DMS114 treated with DMSO at 0.1 percent for 48 hours (cell line): ENCODE data around the gene DENND1A.
"Not testable (repeated sequence)": the region's sequence is repeated elsewhere in the genome, so short reads cannot be mapped to it uniquely, and the experiment has no call there.

Source experiments
- DNase-seq: peaks from one replicate; lab custom pipeline; 2025; ENCODE audit not compliant: unreplicated experiment; lab: John Stamatoyannopoulos, UW

DENND1A gene

GRCh38 chr9:123947326-123947725, 17.4 kb upstream of the DENND1A start:
- no peak for DNase-seq

GRCh38 chr9:123946101-123946821, 16.3 kb upstream of the DENND1A start:
- no peak for DNase-seq

- DNase-seq: no peak
Measured at GRCh38 chr9:123945532-123945931, 15.6 kb upstream of the DENND1A start.

- DNase-seq: not testable (repeated sequence)
Measured at GRCh38 chr9:123944464-123944863, 14.5 kb upstream of the DENND1A start.

- no peak for DNase-seq
Measured at GRCh38 chr9:123943671-123944070, 13.7 kb upstream of the DENND1A start.

GRCh38 chr9:123942542-123942941, 12.6 kb upstream of the DENND1A start:
- DNase-seq: no peak

- DNase-seq: no peak
Measured at GRCh38 chr9:123941524-123942070, 11.7 kb upstream of the DENND1A start.

GRCh38 chr9:123940721-123941523, 11.0 kb upstream of the DENND1A start:
- DNase-seq: no peak

GRCh38 chr9:123938401-123938800, 8.5 kb upstream of the DENND1A start:
- no peak for DNase-seq

- DNase-seq: not testable (repeated sequence)
Measured at GRCh38 chr9:123936575-123936974, 6.6 kb upstream of the DENND1A start.

- DNase-seq: no peak
Measured at GRCh38 chr9:123933440-123934212, 3.7 kb upstream of the DENND1A start.

- no peak for DNase-seq
Measured at GRCh38 chr9:123929177-123929869, 603 bp downstream of the DENND1A start.

GRCh38 chr9:123928533-123929176, 1.3 kb downstream of the DENND1A start:
- no peak for DNase-seq

GRCh38 chr9:123927625-123928532, 2.0 kb downstream of the DENND1A start:
- no peak for DNase-seq

- DNase-seq: no peak
Measured at GRCh38 chr9:123926941-123927340, 3.0 kb downstream of the DENND1A start.

GRCh38 chr9:123925819-123926218, 4.1 kb downstream of the DENND1A start:
- no peak for DNase-seq

GRCh38 chr9:123925161-123925560, 4.8 kb downstream of the DENND1A start:
- no peak for DNase-seq

GRCh38 chr9:123924727-123925126, 5.2 kb downstream of the DENND1A start:
- no peak for DNase-seq

GRCh38 chr9:123923884-123924283, 6.0 kb downstream of the DENND1A start:
- no peak for DNase-seq
